HG03354 (cell line): Measurements from ENCODE around the gene PHF20.
"Not testable (repeated sequence)": the region's sequence is repeated elsewhere in the genome, so short reads cannot be mapped to it uniquely, and the experiment has no call there.

Experiments used
- ATAC-seq: cut with Tn5 transposase; IDR thresholded peaks from one replicate; pipeline ENCODE4 v1.9.1; 2021; ENCODE audit warnings: mild to moderate bottlenecking; ENCODE audit not compliant: unreplicated experiment, poor library complexity, severe bottlenecking

Gene PHF20

DNA sequence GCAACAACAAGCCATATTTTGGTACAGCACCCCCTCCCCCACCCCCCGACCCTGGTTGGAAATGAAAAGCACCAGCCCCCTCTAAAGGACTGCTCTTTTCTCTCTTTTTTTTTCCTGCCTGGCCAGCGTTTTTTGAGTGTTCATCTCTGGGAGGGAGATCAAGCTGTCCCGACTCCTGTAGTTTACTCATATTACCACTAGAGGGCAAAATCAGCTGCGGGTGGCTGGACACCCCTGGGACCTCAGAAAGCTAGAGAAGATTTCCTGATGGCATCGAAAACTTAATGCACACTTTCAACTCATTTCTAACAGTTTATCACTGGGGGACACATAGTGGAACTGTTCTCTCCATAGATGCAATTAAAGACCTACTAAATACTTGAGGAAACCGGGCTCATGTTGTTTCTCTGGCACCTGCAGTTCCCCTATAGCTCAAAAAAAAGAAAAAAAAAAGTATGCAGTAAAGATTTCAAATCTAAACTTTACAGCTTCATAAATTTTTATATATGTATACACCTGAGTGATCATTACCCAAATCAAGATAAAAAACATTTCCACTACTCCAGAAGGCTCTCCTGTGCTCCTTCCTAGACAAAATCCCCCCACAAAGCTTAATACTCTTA lies 221.0 kb downstream of the PHF20 start:
- ATAC-seq = no peak

- ATAC-seq = no peak
Measured at GRCh38 chr20:35994994-35995453, 223.2 kb downstream of the PHF20 start.

GRCh38 chr20:35996492-35996891 lies 224.7 kb downstream of the PHF20 start:
- not testable (repeated sequence) for ATAC-seq
